ENCODE results near the gene HAGH. TPM values are rescaled to one million over a fixed set of nuclear protein-coding genes. Genes with fewer than 3 reads are reported as not detected.

The HAGH gene
- total RNA-seq, 2 experiments from 2014 or later: 34.9 to 45.6 TPM

GRCh38 chr16:1776991-1777374, 49.6 kb downstream of the HAGH start:
- H3K9me3 Mint-ChIP-seq: no peaks in the 10 kb centered on the region

GRCh38 chr16:1776672-1776955, 50.0 kb downstream of the HAGH start:
- H3K4me3 Mint-ChIP-seq: no peak overlapping the region
- no peaks in the 10 kb centered on the region for H3K27me3 Mint-ChIP-seq

More at GRCh38 chr16:1776991-1777374, 49.6 kb downstream of the HAGH start:
- ChIA-PET CTCF (no interaction called here), POLR2A (no interaction called here)
- peaks cover 20% of the 10 kb centered on the region for H3K4me1 Mint-ChIP-seq
- no peak overlapping the region for H3K4me3 Mint-ChIP-seq
- no peak for DNase-seq
- no peak overlapping the region for H3K27ac Mint-ChIP-seq
- H3K36me3 Mint-ChIP-seq (ENCODE audit: low read depth): peaks cover 10% of the 10 kb centered on the region
- no peaks in the 10 kb centered on the region for H3K27me3 Mint-ChIP-seq

GRCh38 chr16:1775846-1776671, 50.6 kb downstream of the HAGH start:
- H3K9me3 Mint-ChIP-seq: no peaks in the 10 kb centered on the region
- ChIA-PET CTCF (interaction anchor here (1.0 to 1.3 kb wide), 2 partner anchors 12 to 70 kb away, joined by 3 to 4 read pairs; partner anchors contain the start of gene MAPK8IP3), POLR2A (no interaction called here)
- peaks cover 11% of the 10 kb centered on the region for H3K4me1 Mint-ChIP-seq
- H3K36me3 Mint-ChIP-seq (ENCODE audit: low read depth): peaks cover 11% of the 10 kb centered on the region
- H3K4me3 Mint-ChIP-seq: no peak overlapping the region
- H3K27me3 Mint-ChIP-seq: no peaks in the 10 kb centered on the region
- H3K27ac Mint-ChIP-seq: peak overlapping the region; percentile 25
- DNase-seq: no peak

More at GRCh38 chr16:1776672-1776955, 50.0 kb downstream of the HAGH start:
- peak overlapping the region; percentile 25 for H3K27ac Mint-ChIP-seq
- H3K36me3 Mint-ChIP-seq (ENCODE audit: low read depth): peaks cover 11% of the 10 kb centered on the region
- no peaks in the 10 kb centered on the region for H3K9me3 Mint-ChIP-seq
- POLR2A ChIA-PET: no interaction called here
- peaks cover 17% of the 10 kb centered on the region for H3K4me1 Mint-ChIP-seq
- CTCF ChIA-PET: no interaction called here
- no peak for DNase-seq

- H3K36me3 Mint-ChIP-seq (ENCODE audit: low read depth): peaks cover 11% of the 10 kb centered on the region
- peak overlapping the region; percentile 86 for H3K4me3 Mint-ChIP-seq
- peaks cover 10% of the 10 kb centered on the region for H3K4me1 Mint-ChIP-seq
- H3K27ac Mint-ChIP-seq: no peak overlapping the region
- no peak for DNase-seq
- no peaks in the 10 kb centered on the region for H3K9me3 Mint-ChIP-seq
- ChIA-PET CTCF (interaction anchor here (1.0 to 1.7 kb wide), 5 partner anchors 8 to 69 kb away, joined by 3 to 6 read pairs (median 4); partner anchors contain the start of genes MAPK8IP3, NUBP2 and SPSB3), POLR2A (interaction anchor here (1.2 kb wide), 1 partner anchor 7 kb away, joined by 5 read pairs; the partner anchor contains the start of genes NUBP2 and SPSB3)
- H3K27me3 Mint-ChIP-seq: no peaks in the 10 kb centered on the region
These were observed 51.4 kb downstream of the HAGH start for GRCh38 chr16:1775006-1775845.

GRCh38 chr16:1774448-1774780, 52.2 kb downstream of the HAGH start:
- Mint-ChIP-seq H3K4me3 (peak overlapping the region; percentile 86), H3K4me1 (peaks cover 13% of the 10 kb centered on the region), H3K9me3 (no peaks in the 10 kb centered on the region), H3K27ac (no peak overlapping the region), H3K27me3 (no peaks in the 10 kb centered on the region), H3K36me3 (ENCODE audit: low read depth) (peaks cover 14% of the 10 kb centered on the region)
- POLR2A ChIA-PET: interaction anchor here (1.2 kb wide), 1 partner anchor 8 kb away, joined by 5 read pairs; the partner anchor contains the start of genes NUBP2 and SPSB3
- CTCF ChIA-PET: interaction anchor here (0.7 to 1.7 kb wide), 5 partner anchors 9 to 74 kb away, joined by 3 to 6 read pairs (median 4); partner anchors contain the start of genes MAPK8IP3, NUBP2 and SPSB3
- DNase-seq: no peak

- Mint-ChIP-seq H3K27me3 (no peaks in the 10 kb centered on the region), H3K4me3 (peak overlapping the region; percentile 86), H3K9me3 (no peaks in the 10 kb centered on the region), H3K4me1 (peaks cover 13% of the 10 kb centered on the region), H3K36me3 (ENCODE audit: low read depth) (peaks cover 14% of the 10 kb centered on the region), H3K27ac (peak overlapping the region; percentile 81)
- ChIA-PET CTCF (interaction anchor here (0.6 to 1.7 kb wide), 7 partner anchors 9 to 162 kb away, joined by 3 to 6 read pairs (median 3); partner anchors contain the start of genes MAPK8IP3, NUBP2 and SPSB3), POLR2A (interaction anchor here (1.2 kb wide), 1 partner anchor 9 kb away, joined by 5 read pairs; the partner anchor contains the start of genes NUBP2 and SPSB3)
- peak; percentile 29 for DNase-seq
These were observed 52.8 kb downstream of the HAGH start for GRCh38 chr16:1773703-1774447.

- peak; percentile 81 for DNase-seq
- Mint-ChIP-seq H3K36me3 (ENCODE audit: low read depth) (peaks cover 15% of the 10 kb centered on the region), H3K4me3 (peak within 1 kb of the TSS; percentile 86), H3K27ac (peak within 1 kb of the TSS; percentile 96), H3K27me3 (no peaks in the 10 kb centered on the region), H3K9me3 (no peaks in the 10 kb centered on the region), H3K4me1 (peaks cover 13% of the 10 kb centered on the region)
- ChIA-PET CTCF (interaction anchor here (0.9 to 2.4 kb wide), 6 partner anchors 9 to 474 kb away, joined by 3 to 14 read pairs (median 4); partner anchors contain the start of genes MAPK8IP3, NUBP2 and SPSB3), POLR2A (interaction anchor here (1.4 kb wide), 1 partner anchor 9 kb away, joined by 6 read pairs; the partner anchor contains the start of genes NUBP2 and SPSB3)
These were observed 53.5 kb downstream of the HAGH start, which contains the start of gene MRPS34 for GRCh38 chr16:1772908-1773702. TSS of gene MRPS34 (minus strand) at chr16:1773134. CDS start at chr16:1773119, 15 bp downstream.

- no peaks in the 10 kb centered on the region for H3K27me3 Mint-ChIP-seq
- peak within 1 kb of the TSS; percentile 96 for H3K27ac Mint-ChIP-seq
- H3K4me3 Mint-ChIP-seq: peak within 1 kb of the TSS; percentile 86
These were observed 54.2 kb downstream of the HAGH start, which contains the start of gene EME2 for GRCh38 chr16:1772362-1772907. TSS of gene EME2 (plus strand) at chr16:1772810. CDS start at chr16:1773228, 418 bp downstream.

GRCh38 chr16:1771864-1772361, 54.7 kb downstream of the HAGH start:
- DNase-seq: no peak
- Mint-ChIP-seq H3K9me3 (no peaks in the 10 kb centered on the region), H3K36me3 (ENCODE audit: low read depth) (peaks cover 19% of the 10 kb centered on the region), H3K27ac (peak overlapping the region; percentile 93), H3K27me3 (no peaks in the 10 kb centered on the region), H3K4me3 (peak overlapping the region; percentile 86), H3K4me1 (peaks cover 13% of the 10 kb centered on the region)
- POLR2A ChIA-PET: interaction anchor here (1.4 kb wide), 1 partner anchor 11 kb away, joined by 6 read pairs; the partner anchor contains the start of genes NUBP2 and SPSB3
- CTCF ChIA-PET: interaction anchor here (1.0 to 2.4 kb wide), 2 partner anchors 11 to 476 kb away, joined by 3 to 14 read pairs; partner anchors contain the start of genes NUBP2 and SPSB3

More at GRCh38 chr16:1772362-1772907, 54.2 kb downstream of the HAGH start, which contains the start of gene EME2:
- DNase-seq: peak; percentile 59
- peaks cover 19% of the 10 kb centered on the region for H3K36me3 Mint-ChIP-seq (ENCODE audit: low read depth)
- ChIA-PET POLR2A (interaction anchor here (1.4 kb wide), 1 partner anchor 10 kb away, joined by 6 read pairs; the partner anchor contains the start of genes NUBP2 and SPSB3), CTCF (interaction anchor here (1.0 to 2.4 kb wide), 3 partner anchors 10 to 475 kb away, joined by 3 to 14 read pairs (median 8); partner anchors contain the start of genes MAPK8IP3, NUBP2 and SPSB3)
- no peaks in the 10 kb centered on the region for H3K9me3 Mint-ChIP-seq
- H3K4me1 Mint-ChIP-seq: peaks cover 13% of the 10 kb centered on the region

GRCh38 chr16:1771188-1771863, 55.3 kb downstream of the HAGH start, which contains the start of gene NME3:
TSS of gene NME3 (minus strand) at chr16:1771543. CDS start at chr16:1771534, 9 bp downstream.
- H3K36me3 Mint-ChIP-seq (ENCODE audit: low read depth): peaks cover 16% of the 10 kb centered on the region

More at GRCh38 chr16:1771188-1771863, 55.3 kb downstream of the HAGH start, which contains the start of gene NME3:
- Mint-ChIP-seq H3K27me3 (no peaks in the 10 kb centered on the region), H3K27ac (peak within 1 kb of the TSS; percentile 93), H3K9me3 (no peaks in the 10 kb centered on the region), H3K4me1 (peaks cover 13% of the 10 kb centered on the region), H3K4me3 (peak within 1 kb of the TSS; percentile 86)
- ChIA-PET POLR2A (no interaction called here), CTCF (interaction anchor here (1.0 to 2.4 kb wide), 3 partner anchors 11 to 233 kb away, joined by 3 to 14 read pairs (median 3); partner anchors contain the start of genes NUBP2 and SPSB3)
- DNase-seq: peak; percentile 76
